AML-193 (cell line): ENCODE measurements around the gene PPARA.
"Not testable (repeated sequence)": the region's sequence is repeated elsewhere in the genome, so short reads cannot be mapped to it uniquely, and the experiment has no call there.

Experiments
- DNase-seq, 2 experiments: peaks; one replicate each; lab custom pipeline; 2025; lab: John Stamatoyannopoulos, UW

Gene PPARA

DNA sequence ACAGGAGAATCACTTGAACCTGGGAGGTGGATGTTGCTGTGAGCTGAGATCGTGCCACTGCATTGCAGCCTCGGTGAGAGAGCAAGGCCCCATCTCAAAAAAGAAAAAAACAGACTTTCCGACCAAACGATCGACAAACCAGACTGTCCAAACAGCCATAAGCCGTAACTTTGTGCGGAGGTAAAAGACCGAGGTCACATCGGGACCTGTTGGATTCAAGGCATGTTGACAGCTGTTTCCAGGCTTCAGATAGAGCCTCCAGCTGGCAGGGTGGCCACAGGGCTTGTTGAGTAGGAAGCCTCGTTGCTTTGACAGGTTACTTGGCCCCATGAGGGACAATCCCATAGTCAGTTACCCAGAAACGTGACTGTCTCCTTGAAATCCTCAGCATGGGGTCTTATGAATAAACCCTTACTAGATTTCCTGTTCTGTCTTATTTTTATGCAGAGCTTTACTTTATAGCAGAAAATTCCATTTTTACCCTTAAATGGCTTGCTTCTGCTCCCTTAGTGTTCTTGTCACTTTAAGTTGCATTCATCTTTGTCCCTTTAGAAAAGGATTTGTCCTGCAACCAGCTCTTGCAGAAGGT, 22.3 kb downstream of the PPARA start:
- DNase-seq = no peak

DNA sequence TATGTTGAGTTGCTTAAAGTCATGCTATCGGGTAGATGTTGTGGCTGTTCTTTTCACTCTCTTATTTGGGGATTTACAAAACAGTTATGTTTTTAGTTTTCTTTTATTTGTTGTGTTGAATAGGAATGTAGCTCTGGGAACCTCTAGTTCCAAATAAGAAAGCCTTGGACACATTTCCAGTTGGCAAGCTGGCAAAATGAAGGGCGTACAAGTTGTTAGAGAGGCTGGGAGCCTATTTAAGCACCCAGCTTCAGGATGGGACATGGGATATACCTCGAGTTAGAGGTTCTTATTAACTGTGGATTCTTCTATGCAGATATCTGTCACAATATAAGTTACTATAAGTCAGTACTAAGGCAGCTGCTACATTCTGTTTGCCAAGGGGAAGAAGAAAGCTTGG, 22.8 kb downstream of the PPARA start:
- no peak for DNase-seq

DNA sequence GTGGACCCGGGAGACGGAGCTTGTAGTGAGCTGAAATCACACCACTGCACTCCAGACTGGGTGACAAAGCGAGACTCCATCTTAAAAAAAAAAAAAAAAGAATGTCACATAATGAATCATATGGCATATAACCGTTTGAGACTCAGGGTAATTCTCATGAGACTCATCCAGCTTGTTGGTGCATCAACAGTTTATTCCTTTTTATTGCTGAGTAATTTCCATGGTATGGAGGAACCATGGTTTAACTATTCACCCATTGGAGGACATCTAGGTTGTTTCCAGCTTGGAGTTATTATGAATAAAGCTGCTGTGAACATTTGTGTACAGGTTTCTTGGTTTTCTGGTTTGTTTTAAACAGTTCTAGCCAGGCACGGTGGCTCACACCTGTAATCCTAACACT, 25.3 kb downstream of the PPARA start:
- DNase-seq = no peak

DNA sequence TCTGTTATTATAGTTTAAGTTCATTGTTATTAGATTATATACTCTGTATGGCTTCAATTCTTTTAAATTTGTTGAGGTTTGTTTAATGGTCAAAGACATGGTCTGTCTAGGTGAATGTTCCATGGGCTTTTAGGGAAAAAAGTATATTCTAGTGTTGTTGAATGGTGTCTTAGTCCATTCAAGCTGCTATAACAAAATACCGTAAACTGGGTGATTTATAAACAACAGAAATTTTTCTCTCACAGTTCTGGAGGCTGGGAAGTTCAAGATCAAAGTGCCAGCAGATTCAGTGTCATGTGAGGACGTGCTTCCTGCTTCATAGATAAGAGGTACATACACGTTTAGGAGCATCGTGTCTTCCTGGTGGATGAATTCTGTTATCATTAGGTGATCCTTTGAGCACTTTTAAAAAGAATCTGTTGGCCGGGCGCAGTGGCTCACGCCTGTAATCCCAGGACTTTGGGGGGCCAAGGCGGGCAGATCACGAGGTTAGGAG, 26.2 kb downstream of the PPARA start:
- DNase-seq = no peak

GRCh38 chr22:46178755-46179505, 28.6 kb downstream of the PPARA start:
- DNase-seq = no peak

DNA sequence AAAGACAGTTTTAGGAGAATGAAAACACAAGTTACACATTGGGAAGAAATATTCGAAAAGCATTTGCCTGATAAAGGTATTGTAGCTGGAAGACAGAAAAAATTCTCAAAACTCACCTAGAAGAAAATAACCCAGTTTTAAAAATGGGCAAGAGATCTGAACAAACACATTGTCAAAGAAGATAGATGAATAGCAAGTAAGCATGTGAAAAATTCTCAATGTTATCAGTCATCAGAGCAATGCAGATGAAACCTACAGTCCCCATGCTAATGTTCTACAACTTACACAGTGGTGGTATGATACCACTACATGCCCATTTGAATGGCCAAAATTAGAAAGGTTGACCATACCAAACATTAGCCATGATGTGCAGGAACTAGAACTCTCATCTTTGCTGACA, 29.4 kb downstream of the PPARA start:
- DNase-seq = no peak

DNA sequence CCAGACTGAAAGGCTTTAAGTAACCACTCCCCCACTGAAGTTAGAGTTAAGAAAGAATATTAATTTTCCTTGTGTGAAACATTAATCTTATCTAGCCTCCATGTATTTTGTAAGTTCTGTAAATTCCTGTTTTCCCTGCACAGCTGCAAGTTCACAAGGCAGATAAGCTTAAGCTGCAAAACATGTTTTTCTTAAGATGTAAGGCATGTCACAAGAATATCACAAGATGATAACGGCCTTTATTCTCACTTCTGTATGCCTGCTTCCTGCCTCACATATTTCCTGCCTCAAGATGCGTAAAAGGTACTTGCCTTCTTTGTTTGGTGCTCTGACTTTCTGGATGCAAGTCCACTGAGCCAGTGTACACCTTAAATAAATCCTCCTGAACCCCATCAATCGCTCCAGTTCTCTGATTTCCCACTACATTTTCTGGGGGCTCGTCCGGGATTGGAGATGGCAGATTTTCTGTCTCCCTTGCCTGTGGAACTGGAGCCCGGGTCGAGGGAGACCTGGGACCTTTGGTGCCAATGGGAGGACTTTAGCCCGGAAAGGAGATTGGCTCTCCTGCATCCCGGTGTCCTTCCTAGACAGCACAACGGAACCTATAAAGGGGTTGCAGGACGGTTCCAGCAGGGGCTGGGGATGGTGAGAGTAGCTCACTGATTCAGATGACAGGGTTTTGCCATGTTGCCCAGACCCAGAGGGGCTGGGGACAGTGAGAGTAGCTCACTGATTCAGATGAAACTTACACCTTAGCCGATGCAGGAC, 30.2 kb downstream of the PPARA start:
- no peak for DNase-seq

GRCh38 chr22:46183733-46184132, 33.4 kb downstream of the PPARA start:
- no peak for DNase-seq

DNA sequence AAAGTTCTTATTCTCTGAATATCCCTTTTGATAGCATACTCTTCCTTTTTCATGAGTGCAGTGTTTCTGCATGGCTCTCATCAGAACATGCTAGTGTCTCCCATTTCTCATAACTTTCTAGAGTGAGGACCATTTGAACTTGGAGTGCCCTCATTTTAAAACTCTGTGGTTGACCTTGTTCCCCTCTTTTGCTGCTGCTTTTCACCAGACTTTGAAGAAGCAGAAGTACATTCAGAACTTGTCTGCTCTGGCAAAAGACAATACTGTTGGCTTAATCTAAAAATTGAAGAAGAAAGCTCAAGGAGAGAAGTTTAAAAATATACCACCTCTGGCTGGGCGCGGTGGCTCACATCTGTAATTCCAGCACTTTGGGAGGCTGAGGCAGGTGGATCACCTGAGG, 35.0 kb downstream of the PPARA start:
- no peak for DNase-seq

- DNase-seq = no peak
Measured at GRCh38 chr22:46187862-46188261, 37.5 kb downstream of the PPARA start.

GRCh38 chr22:46192210-46192993, 42.1 kb downstream of the PPARA start:
- no peak for DNase-seq

- no peak for DNase-seq
Measured at GRCh38 chr22:46193898-46194310, 43.6 kb downstream of the PPARA start.

- no peak for DNase-seq
Measured at GRCh38 chr22:46195487-46196165, 45.3 kb downstream of the PPARA start.

GRCh38 chr22:46196278-46196677, 46.0 kb downstream of the PPARA start:
- no peak for DNase-seq

- no peak for DNase-seq
Measured at GRCh38 chr22:46198274-46198673, 47.9 kb downstream of the PPARA start.

DNA sequence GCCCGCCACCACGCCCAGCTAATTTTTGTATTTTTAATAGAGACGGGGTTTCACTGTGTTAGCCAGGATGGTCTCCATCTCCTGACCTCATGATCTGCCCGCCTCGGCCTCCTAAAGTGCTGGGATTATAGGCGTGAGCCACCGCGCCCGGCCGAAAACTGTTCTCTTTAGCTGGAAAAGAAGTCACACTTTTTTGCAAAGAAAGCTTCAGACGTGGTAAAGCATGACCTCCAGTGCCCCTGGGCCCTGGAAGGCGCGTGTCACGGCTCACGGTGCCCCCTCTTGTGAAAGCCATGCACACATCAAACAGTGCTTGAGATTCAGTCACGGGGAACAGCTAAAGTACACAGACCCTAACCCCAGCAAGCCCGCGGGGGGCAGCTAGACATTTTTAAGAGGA, 48.5 kb downstream of the PPARA start:
- not testable (repeated sequence) for DNase-seq

DNA sequence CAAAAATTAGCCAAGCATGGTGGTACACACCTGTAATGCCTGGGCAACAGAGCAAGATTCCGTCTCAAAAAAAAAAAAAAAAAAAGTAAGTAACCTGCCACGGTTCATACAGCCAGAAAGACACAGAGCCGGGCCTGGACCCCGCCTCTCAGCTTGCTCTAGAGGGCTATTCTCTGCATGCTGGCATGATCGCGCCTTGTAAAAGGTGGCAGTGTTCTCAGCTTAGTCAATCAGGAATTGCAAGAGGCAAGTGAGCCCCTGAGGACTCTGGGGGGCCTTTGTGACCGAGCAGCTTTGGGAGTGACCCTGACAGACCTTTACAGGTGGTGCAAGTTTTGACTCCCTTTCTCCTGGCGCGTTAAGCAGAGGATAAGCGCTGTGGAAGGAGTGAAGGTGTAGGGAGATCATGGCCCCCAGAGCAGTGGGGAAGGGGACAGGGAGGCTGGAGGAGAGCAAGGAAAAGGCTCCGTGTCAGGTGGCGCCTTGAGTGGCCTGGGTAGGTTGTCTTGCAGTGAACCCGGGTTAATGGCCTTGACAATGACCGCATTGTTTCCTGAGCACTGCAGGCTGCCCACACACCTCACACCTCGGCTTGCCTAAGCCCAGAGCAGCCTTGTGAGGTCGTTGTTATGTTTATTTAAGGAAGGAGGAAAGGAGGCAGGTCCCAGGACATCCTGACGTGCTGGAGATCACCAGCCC, 50.9 kb downstream of the PPARA start:
- no peak for DNase-seq

- no peak for DNase-seq
Measured at GRCh38 chr22:46202897-46203600, 52.7 kb downstream of the PPARA start.

DNA sequence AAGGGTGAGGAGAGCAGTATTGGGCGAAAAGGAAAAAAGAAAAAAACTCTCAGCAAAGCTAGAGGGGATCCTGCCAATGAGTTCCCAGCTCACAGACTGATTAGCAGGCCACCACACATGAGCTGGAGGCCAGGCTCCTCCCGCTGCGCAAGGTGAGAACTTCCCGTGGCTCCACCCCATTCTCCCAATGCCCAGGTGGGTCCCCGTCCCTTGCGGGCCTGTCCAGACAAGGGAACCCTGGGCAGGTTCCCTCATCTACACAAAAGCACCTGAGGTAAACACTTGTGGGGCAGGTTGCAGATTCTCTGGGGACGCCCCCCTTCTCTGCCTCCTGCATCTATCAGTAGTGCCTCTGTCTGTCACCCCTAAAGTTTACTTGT, 53.3 kb downstream of the PPARA start:
- no peak for DNase-seq

GRCh38 chr22:46209262-46209661, 58.9 kb downstream of the PPARA start:
- no peak for DNase-seq
